Activated B cell treated with CpG ODN at 0.5 μM for 24 hours (primary cell): ENCODE measurements around the gene EEF2. TPM values are rescaled to one million over a fixed set of nuclear protein-coding genes. Genes with fewer than 3 reads are reported as not detected.
"Not testable (repeated sequence)": the region's sequence is repeated elsewhere in the genome, so short reads cannot be mapped to it uniquely, and the experiment has no call there.

Experiments
- ATAC-seq: fragments of 200-7000 bp; cut with Tn5 transposase; one replicate; pipeline ENCODE4 v1.10.0; 2021; ENCODE audit warnings: low read depth, mild to moderate bottlenecking, moderate library complexity
- CTCF ChIA-PET: fragments of 350-600 bp; sonication (Branson Sonifier 250); formaldehyde crosslinking; loops from one replicate; lab custom pipeline; 2021; ENCODE audit warnings: antibody characterized with exemption; lab: Charles Lee
- POLR2A ChIA-PET: fragments of 350-600 bp; sonication (Branson Sonifier 250); formaldehyde crosslinking; loops from one replicate; lab custom pipeline; 2021; ENCODE audit warnings: antibody characterized with exemption; lab: Charles Lee
- DNase-seq: peaks from one replicate; pipeline ENCODE4 v3.0.0; 2022
- H3K27ac Mint-ChIP-seq: one replicate; pipeline ENCODE4 v1.8.0; 2020; ENCODE audit warnings: mixed read lengths
- H3K27me3 Mint-ChIP-seq: one replicate; pipeline ENCODE4 v1.8.0; 2021; ENCODE audit warnings: mixed read lengths
- H3K36me3 Mint-ChIP-seq: one replicate; pipeline ENCODE4 v1.8.0; 2021; ENCODE audit warnings: low read depth, mixed read lengths
- H3K4me1 Mint-ChIP-seq: one replicate; pipeline ENCODE4 v1.8.0; 2021; ENCODE audit warnings: mixed read lengths
- H3K4me3 Mint-ChIP-seq: one replicate; pipeline ENCODE4 v1.8.0; 2020; ENCODE audit warnings: mild to moderate bottlenecking, mixed read lengths
- H3K9me3 Mint-ChIP-seq: one replicate; pipeline ENCODE4 v1.8.0; 2020; ENCODE audit warnings: mixed read lengths
- CTCF ChIP-seq: fragments of 200-600 bp; IDR thresholded peaks from one replicate; pipeline ENCODE4 v1.8.0; 2022; ENCODE audit warnings: antibody characterized with exemption, mild to moderate bottlenecking
- intact Hi-C: fragments of 100-400 bp; cut with micrococcal nuclease; formaldehyde crosslinking; loops from one replicate; pipeline ENCODE4 v1.15.1; 2024
- total RNA-seq: library from RNA; stranded (reverse); gene quantifications from 2 replicates; pipeline ENCODE4 v1.2.3, GENCODE V29; 2022

Gene EEF2
- total RNA-seq, 1 donor from 2014 or later, result 2,958 TPM

- Mint-ChIP-seq H3K36me3 (peaks cover 36% of the 10 kb centered on the region), H3K27me3 (no peaks in the 10 kb centered on the region), H3K9me3 (no peaks in the 10 kb centered on the region), H3K27ac (no peak overlapping the region), H3K4me1 (peaks cover 27% of the 10 kb centered on the region), H3K4me3 (no peak overlapping the region)
- TF ChIP-seq CTCF, result no peak
- peak; percentile 34 for DNase-seq
- ChIA-PET POLR2A (interaction anchor here (0.5 kb wide), 1 partner anchor 204 kb away, joined by 3 read pairs; no protein-coding TSS in a partner anchor), CTCF (no interaction called here)
- intact Hi-C loops, result no loop called here
- ATAC-seq, result peak; percentile 75
Observed at GRCh38 chr19:4014541-4015491, 29.6 kb upstream of the EEF2 start.

GRCh38 chr19:4013886-4014540 is 28.8 kb upstream of the EEF2 start:
- ChIA-PET CTCF (no interaction called here), POLR2A (no interaction called here)
- intact Hi-C loops, result no loop called here
- Mint-ChIP-seq H3K27me3 (no peaks in the 10 kb centered on the region), H3K4me3 (no peak overlapping the region), H3K9me3 (no peaks in the 10 kb centered on the region), H3K27ac (no peak overlapping the region), H3K36me3 (peaks cover 36% of the 10 kb centered on the region), H3K4me1 (peaks cover 35% of the 10 kb centered on the region)
- DNase-seq (no peak), ATAC-seq (no peak)
- TF ChIP-seq CTCF, result no peak

GRCh38 chr19:4012975-4013634 is 27.8 kb upstream of the EEF2 start:
- ChIA-PET CTCF (interaction anchor here (1.0 kb wide), 1 partner anchor 127 kb away, joined by 3 read pairs; no protein-coding TSS in a partner anchor), POLR2A (interaction anchor here (1.0 kb wide), 1 partner anchor 29 kb away, joined by 3 read pairs; no protein-coding TSS in a partner anchor)
- intact Hi-C loops, result no loop called here
- DNase-seq, result no peak
- peaks cover 32% of the 10 kb centered on the region for H3K36me3 Mint-ChIP-seq
- no peaks in the 10 kb centered on the region for H3K9me3 Mint-ChIP-seq
- H3K4me1 Mint-ChIP-seq, result peaks cover 40% of the 10 kb centered on the region
- no peak for ATAC-seq
- no peaks in the 10 kb centered on the region for H3K27me3 Mint-ChIP-seq
- no peak overlapping the region for H3K27ac Mint-ChIP-seq
- H3K4me3 Mint-ChIP-seq, result no peak overlapping the region
- TF ChIP-seq CTCF, result no peak

GRCh38 chr19:4012092-4012974 is 27.1 kb upstream of the EEF2 start:
- DNase-seq (no peak), ATAC-seq (no peak)
- POLR2A ChIA-PET, result interaction anchor here (0.5 to 1.0 kb wide), 2 partner anchors 22 to 29 kb away, joined by 3 read pairs; no protein-coding TSS in a partner anchor
- CTCF ChIA-PET, result interaction anchor here (1.0 kb wide), 1 partner anchor 128 kb away, joined by 3 read pairs; no protein-coding TSS in a partner anchor
- H3K27me3 Mint-ChIP-seq, result no peaks in the 10 kb centered on the region
- H3K4me1 Mint-ChIP-seq, result peaks cover 40% of the 10 kb centered on the region
- peaks cover 31% of the 10 kb centered on the region for H3K36me3 Mint-ChIP-seq
- peak overlapping the region; percentile 41 for H3K27ac Mint-ChIP-seq
- intact Hi-C loops, result no loop called here
- no peak for TF ChIP-seq CTCF
- no peak overlapping the region for H3K4me3 Mint-ChIP-seq
- no peaks in the 10 kb centered on the region for H3K9me3 Mint-ChIP-seq

- intact Hi-C loops, DNase-seq, POLR2A ChIA-PET, H3K4me3 Mint-ChIP-seq, CTCF ChIA-PET, H3K9me3 Mint-ChIP-seq, H3K27me3 Mint-ChIP-seq, ATAC-seq, H3K27ac Mint-ChIP-seq: not testable (repeated sequence)
- Mint-ChIP-seq H3K4me1 (peaks cover 44% of the 10 kb centered on the region), H3K36me3 (peaks cover 28% of the 10 kb centered on the region)
Observed at GRCh38 chr19:4011430-4011829, 26.2 kb upstream of the EEF2 start.
